WTC11 (cell line): ENCODE measurements around the gene RETSAT. TPM values are rescaled to one million over a fixed set of nuclear protein-coding genes. Genes with fewer than 3 reads are reported as not detected.

Source experiments
- ATAC-seq: fragments of 200-7000 bp; cut with Tn5 transposase; 2 replicates; pipeline ENCODE4 v1.10.0; 2021; ENCODE audit warnings: mild to moderate bottlenecking, moderate library complexity
- CTCF ChIA-PET: fragments of 300-600 bp; sonication (Branson Sonifier 250); formaldehyde crosslinking; loops from one replicate; lab custom pipeline; 2021; ENCODE audit warnings: antibody characterized with exemption; lab: Charles Lee
- POLR2A ChIA-PET: fragments of 350-600 bp; sonication (Branson Sonifier 250); formaldehyde crosslinking; loops from one replicate; lab custom pipeline; 2021; ENCODE audit warnings: antibody characterized with exemption; lab: Charles Lee
- DNase-seq: peaks from one replicate; pipeline ENCODE4 v3.0.0; 2021; ENCODE audit warnings: low spot score
- H3K27ac Mint-ChIP-seq: 2 replicates; pipeline ENCODE4 v1.8.0; 2021; ENCODE audit warnings: mixed read lengths
- H3K27me3 Mint-ChIP-seq: 2 replicates; pipeline ENCODE4 v1.8.0; 2021; ENCODE audit warnings: low read depth, mild to moderate bottlenecking, moderate library complexity, mixed read lengths
- H3K36me3 Mint-ChIP-seq: 2 replicates; pipeline ENCODE4 v1.8.0; 2021; ENCODE audit warnings: mixed read lengths
- H3K4me1 Mint-ChIP-seq: 2 replicates; pipeline ENCODE4 v1.8.0; 2022; ENCODE audit warnings: mixed read lengths
- H3K4me3 Mint-ChIP-seq: 2 replicates; pipeline ENCODE4 v1.8.0; 2021; ENCODE audit warnings: mild to moderate bottlenecking, moderate library complexity, mixed read lengths
- H3K9me3 Mint-ChIP-seq: 2 replicates; pipeline ENCODE4 v1.8.0; 2021; ENCODE audit warnings: mixed read lengths
- FOXJ3 ChIP-seq: sonication (generic); formaldehyde crosslinking; IDR thresholded peaks from 2 replicates; pipeline ENCODE4 v1.9.0; 2021; ENCODE audit warnings: missing genetic modification reagents, mild to moderate bottlenecking, borderline replicate concordance
- GABPB1 ChIP-seq: sonication (generic); formaldehyde crosslinking; IDR thresholded peaks from 2 replicates; pipeline ENCODE4 v1.8.1; 2023; ENCODE audit warnings: mild to moderate bottlenecking, missing genetic modification reagents
- RORB ChIP-seq: fragments of 250-450 bp; sonication (Bioruptor Pico); IDR thresholded peaks from 2 replicates; pipeline ENCODE4 v1.9.0; 2021; ENCODE audit warnings: mild to moderate bottlenecking
- SP1 ChIP-seq: sonication (generic); formaldehyde crosslinking; conservative IDR thresholded peaks from 2 replicates; pipeline ENCODE4 v1.8.1; 2022; ENCODE audit warnings: missing genetic modification reagents
- TEAD4 ChIP-seq: sonication (generic); formaldehyde crosslinking; IDR thresholded peaks from 2 replicates; pipeline ENCODE4 v1.8.0; 2022; ENCODE audit warnings: mild to moderate bottlenecking, missing genetic modification reagents
- TP53 ChIP-seq: sonication (generic); formaldehyde crosslinking; IDR thresholded peaks from 2 replicates; pipeline ENCODE4 v1.8.1; 2023; ENCODE audit warnings: mild to moderate bottlenecking, missing genetic modification reagents
- ZNF121 ChIP-seq: sonication (generic); formaldehyde crosslinking; IDR thresholded peaks from 2 replicates; pipeline ENCODE4 v1.8.0; 2023; ENCODE audit warnings: missing genetic modification reagents
- ZNF396 ChIP-seq: fragments of 250-450 bp; sonication (Bioruptor Pico); IDR thresholded peaks from 2 replicates; pipeline ENCODE4 v1.8.0; 2021; ENCODE audit warnings: mild to moderate bottlenecking, moderate library complexity, borderline replicate concordance
- ZNF416 ChIP-seq: fragments of 250-450 bp; sonication (Bioruptor Pico); IDR thresholded peaks from 2 replicates; pipeline ENCODE4 v1.9.0; 2021; ENCODE audit warnings: mild to moderate bottlenecking, inconsistent platforms
- total RNA-seq: library from RNA; stranded (reverse); gene quantifications from 3 replicates; pipeline ENCODE4 v1.2.3, GENCODE V29; 2021
- TF ChIP-seq, protein P1 (sequence below): sonication (generic); formaldehyde crosslinking; IDR thresholded peaks from 2 replicates; pipeline ENCODE4 v1.8.1; 2023; ENCODE audit warnings: mild to moderate bottlenecking, missing genetic modification reagents, borderline replicate concordance
- TF ChIP-seq, protein P2 (sequence below): sonication (generic); formaldehyde crosslinking; IDR thresholded peaks from 2 replicates; pipeline ENCODE4 v1.8.1; 2022; ENCODE audit warnings: missing genetic modification reagents, borderline replicate concordance
- TF ChIP-seq, protein P3 (sequence below): sonication (generic); formaldehyde crosslinking; IDR thresholded peaks from 2 replicates; pipeline ENCODE4 v1.8.0; 2023; ENCODE audit warnings: mild to moderate bottlenecking, missing genetic modification reagents
- TF ChIP-seq, protein P4 (sequence below): sonication (generic); formaldehyde crosslinking; IDR thresholded peaks from 2 replicates; pipeline ENCODE4 v1.8.1; 2023; ENCODE audit warnings: mild to moderate bottlenecking, missing genetic modification reagents
- TF ChIP-seq, protein P5 (sequence below): sonication (generic); formaldehyde crosslinking; IDR thresholded peaks from 2 replicates; pipeline ENCODE4 v1.8.0; 2023; ENCODE audit warnings: missing genetic modification reagents
- TF ChIP-seq, protein P6 (sequence below): fragments of 200-600 bp; IDR thresholded peaks from 2 replicates; pipeline ENCODE4 v1.8.0; 2022; ENCODE audit warnings: antibody characterized with exemption

The RETSAT gene
- total RNA-seq, 1 experiment from 2014 or later, result 24.4 TPM

DNA sequence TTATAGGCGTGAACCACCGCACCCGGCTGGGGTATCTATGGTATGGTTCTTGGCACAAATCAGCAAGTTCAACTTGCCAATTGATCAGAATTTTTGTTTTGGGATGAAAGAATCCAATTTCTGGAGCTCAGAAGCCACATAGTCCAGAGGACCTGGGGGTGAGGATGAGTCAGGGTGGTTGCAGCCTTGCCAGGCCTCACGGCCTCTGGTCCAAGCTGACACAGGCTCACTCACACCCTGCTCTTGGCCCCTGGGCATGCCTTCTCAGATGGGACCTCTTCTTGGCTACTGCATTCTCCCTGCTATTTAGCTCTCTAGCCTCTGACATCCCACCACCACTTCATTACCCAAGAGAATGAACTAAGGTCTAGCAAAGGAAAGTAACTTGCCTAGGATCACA lies 39.5 kb upstream of the RETSAT start (continued):
- TF ChIP-seq, protein P1, sequence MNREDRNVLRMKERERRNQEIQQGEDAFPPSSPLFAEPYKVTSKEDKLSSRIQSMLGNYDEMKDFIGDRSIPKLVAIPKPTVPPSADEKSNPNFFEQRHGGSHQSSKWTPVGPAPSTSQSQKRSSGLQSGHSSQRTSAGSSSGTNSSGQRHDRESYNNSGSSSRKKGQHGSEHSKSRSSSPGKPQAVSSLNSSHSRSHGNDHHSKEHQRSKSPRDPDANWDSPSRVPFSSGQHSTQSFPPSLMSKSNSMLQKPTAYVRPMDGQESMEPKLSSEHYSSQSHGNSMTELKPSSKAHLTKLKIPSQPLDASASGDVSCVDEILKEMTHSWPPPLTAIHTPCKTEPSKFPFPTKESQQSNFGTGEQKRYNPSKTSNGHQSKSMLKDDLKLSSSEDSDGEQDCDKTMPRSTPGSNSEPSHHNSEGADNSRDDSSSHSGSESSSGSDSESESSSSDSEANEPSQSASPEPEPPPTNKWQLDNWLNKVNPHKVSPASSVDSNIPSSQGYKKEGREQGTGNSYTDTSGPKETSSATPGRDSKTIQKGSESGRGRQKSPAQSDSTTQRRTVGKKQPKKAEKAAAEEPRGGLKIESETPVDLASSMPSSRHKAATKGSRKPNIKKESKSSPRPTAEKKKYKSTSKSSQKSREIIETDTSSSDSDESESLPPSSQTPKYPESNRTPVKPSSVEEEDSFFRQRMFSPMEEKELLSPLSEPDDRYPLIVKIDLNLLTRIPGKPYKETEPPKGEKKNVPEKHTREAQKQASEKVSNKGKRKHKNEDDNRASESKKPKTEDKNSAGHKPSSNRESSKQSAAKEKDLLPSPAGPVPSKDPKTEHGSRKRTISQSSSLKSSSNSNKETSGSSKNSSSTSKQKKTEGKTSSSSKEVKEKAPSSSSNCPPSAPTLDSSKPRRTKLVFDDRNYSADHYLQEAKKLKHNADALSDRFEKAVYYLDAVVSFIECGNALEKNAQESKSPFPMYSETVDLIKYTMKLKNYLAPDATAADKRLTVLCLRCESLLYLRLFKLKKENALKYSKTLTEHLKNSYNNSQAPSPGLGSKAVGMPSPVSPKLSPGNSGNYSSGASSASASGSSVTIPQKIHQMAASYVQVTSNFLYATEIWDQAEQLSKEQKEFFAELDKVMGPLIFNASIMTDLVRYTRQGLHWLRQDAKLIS (CRISPR knock-in tag), result no peak
- TF ChIP-seq FOXJ3 (CRISPR knock-in tag) (no peak), RORB (CRISPR knock-in tag) (no peak), ZNF121 (CRISPR knock-in tag) (no peak), ZNF416 (CRISPR knock-in tag) (no peak), SP1 (no peak), TP53 (CRISPR knock-in tag) (no peak)
- TF ChIP-seq, protein P2, sequence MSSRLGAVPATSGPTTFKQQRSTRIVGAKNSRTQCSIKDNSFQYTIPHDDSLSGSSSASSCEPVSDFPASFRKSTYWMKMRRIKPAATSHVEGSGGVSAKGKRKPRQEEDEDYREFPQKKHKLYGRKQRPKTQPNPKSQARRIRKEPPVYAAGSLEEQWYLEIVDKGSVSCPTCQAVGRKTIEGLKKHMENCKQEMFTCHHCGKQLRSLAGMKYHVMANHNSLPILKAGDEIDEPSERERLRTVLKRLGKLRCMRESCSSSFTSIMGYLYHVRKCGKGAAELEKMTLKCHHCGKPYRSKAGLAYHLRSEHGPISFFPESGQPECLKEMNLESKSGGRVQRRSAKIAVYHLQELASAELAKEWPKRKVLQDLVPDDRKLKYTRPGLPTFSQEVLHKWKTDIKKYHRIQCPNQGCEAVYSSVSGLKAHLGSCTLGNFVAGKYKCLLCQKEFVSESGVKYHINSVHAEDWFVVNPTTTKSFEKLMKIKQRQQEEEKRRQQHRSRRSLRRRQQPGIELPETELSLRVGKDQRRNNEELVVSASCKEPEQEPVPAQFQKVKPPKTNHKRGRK (CRISPR knock-in tag), result no peak

DNA sequence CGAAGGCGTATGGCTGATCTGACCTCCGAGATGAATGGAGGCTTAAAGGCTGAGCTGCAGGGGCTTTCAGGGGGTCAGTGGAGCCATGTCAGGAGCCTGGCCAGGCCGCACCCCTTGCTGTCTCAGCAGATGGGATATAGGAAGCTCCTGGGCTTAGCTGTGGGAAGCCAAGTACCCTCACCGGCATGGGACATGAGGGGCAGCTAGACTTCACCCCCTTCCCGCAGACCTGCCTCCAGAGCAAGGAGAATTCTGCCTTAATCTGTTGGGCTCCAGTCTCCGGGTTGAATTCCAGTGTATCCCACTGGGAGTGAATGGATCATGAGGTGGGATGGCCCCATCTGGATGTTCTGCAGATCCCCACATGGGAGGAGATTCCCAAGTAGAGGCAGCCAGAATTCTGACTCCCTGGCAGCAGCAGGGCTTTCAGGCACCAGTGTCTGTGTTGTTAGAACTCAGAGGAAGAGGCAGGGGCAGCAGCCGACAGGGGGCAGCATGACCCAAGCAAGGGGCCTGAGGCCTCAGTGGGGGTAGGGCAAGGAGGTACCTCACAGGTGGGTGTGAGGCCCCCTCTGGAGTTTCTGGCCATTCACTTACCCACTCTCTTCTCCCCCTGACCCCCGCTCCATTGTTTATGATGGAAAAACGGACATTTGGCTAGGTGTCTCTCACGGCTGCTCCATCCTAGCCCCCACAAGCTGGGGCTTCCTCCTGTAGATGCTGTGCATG lies 36.8 kb upstream of the RETSAT start:
- no peak for TF ChIP-seq TEAD4 (CRISPR knock-in tag)
- TF ChIP-seq, protein P3, sequence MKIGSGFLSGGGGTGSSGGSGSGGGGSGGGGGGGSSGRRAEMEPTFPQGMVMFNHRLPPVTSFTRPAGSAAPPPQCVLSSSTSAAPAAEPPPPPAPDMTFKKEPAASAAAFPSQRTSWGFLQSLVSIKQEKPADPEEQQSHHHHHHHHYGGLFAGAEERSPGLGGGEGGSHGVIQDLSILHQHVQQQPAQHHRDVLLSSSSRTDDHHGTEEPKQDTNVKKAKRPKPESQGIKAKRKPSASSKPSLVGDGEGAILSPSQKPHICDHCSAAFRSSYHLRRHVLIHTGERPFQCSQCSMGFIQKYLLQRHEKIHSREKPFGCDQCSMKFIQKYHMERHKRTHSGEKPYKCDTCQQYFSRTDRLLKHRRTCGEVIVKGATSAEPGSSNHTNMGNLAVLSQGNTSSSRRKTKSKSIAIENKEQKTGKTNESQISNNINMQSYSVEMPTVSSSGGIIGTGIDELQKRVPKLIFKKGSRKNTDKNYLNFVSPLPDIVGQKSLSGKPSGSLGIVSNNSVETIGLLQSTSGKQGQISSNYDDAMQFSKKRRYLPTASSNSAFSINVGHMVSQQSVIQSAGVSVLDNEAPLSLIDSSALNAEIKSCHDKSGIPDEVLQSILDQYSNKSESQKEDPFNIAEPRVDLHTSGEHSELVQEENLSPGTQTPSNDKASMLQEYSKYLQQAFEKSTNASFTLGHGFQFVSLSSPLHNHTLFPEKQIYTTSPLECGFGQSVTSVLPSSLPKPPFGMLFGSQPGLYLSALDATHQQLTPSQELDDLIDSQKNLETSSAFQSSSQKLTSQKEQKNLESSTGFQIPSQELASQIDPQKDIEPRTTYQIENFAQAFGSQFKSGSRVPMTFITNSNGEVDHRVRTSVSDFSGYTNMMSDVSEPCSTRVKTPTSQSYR (CRISPR knock-in tag), result 0 out of 2 replicates have a peak, but pooled peaks have one; percentile 45
- TF ChIP-seq, protein P4, sequence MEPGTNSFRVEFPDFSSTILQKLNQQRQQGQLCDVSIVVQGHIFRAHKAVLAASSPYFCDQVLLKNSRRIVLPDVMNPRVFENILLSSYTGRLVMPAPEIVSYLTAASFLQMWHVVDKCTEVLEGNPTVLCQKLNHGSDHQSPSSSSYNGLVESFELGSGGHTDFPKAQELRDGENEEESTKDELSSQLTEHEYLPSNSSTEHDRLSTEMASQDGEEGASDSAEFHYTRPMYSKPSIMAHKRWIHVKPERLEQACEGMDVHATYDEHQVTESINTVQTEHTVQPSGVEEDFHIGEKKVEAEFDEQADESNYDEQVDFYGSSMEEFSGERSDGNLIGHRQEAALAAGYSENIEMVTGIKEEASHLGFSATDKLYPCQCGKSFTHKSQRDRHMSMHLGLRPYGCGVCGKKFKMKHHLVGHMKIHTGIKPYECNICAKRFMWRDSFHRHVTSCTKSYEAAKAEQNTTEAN, result no peak
- TF ChIP-seq, protein P5, sequence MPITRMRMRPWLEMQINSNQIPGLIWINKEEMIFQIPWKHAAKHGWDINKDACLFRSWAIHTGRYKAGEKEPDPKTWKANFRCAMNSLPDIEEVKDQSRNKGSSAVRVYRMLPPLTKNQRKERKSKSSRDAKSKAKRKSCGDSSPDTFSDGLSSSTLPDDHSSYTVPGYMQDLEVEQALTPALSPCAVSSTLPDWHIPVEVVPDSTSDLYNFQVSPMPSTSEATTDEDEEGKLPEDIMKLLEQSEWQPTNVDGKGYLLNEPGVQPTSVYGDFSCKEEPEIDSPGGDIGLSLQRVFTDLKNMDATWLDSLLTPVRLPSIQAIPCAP (CRISPR knock-in tag), result no peak
- 0 out of 2 replicates have a peak, but pooled peaks have one; percentile 36 for TF ChIP-seq GABPB1 (CRISPR knock-in tag)
- TF ChIP-seq, protein P6, sequence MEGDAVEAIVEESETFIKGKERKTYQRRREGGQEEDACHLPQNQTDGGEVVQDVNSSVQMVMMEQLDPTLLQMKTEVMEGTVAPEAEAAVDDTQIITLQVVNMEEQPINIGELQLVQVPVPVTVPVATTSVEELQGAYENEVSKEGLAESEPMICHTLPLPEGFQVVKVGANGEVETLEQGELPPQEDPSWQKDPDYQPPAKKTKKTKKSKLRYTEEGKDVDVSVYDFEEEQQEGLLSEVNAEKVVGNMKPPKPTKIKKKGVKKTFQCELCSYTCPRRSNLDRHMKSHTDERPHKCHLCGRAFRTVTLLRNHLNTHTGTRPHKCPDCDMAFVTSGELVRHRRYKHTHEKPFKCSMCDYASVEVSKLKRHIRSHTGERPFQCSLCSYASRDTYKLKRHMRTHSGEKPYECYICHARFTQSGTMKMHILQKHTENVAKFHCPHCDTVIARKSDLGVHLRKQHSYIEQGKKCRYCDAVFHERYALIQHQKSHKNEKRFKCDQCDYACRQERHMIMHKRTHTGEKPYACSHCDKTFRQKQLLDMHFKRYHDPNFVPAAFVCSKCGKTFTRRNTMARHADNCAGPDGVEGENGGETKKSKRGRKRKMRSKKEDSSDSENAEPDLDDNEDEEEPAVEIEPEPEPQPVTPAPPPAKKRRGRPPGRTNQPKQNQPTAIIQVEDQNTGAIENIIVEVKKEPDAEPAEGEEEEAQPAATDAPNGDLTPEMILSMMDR, result peak; percentile 72
- no peak for TF ChIP-seq ZNF396 (CRISPR knock-in tag)
- Mint-ChIP-seq H3K4me1 (peaks cover 22% of the 10 kb centered on the region), H3K4me3 (no peak overlapping the region), H3K27me3 (no peaks in the 10 kb centered on the region), H3K36me3 (peaks cover 6% of the 10 kb centered on the region), H3K9me3 (no peaks in the 10 kb centered on the region), H3K27ac (no peak overlapping the region)
- peak; percentile 89 for ATAC-seq
- CTCF ChIA-PET, result interaction anchor here (0.8 to 6.8 kb wide), 9 partner anchors 14 to 165 kb away, joined by 3 to 66 read pairs (median 4); partner anchors contain the start of gene ELMOD3
- DNase-seq, result peak; percentile 94
- POLR2A ChIA-PET, result interaction anchor here (2.0 kb wide), 1 partner anchor 148 kb away, joined by 10 read pairs; the partner anchor contains the start of gene MAT2A
